Smooth muscle cell (in vitro differentiated cells): ENCODE results near the gene TAL2. TPM values are rescaled to one million over a fixed set of nuclear protein-coding genes. Genes with fewer than 3 reads are reported as not detected.

Source experiments
- DNase-seq: peaks from one replicate; lab custom pipeline; 2025; ENCODE audit not compliant: unreplicated experiment; lab: John Stamatoyannopoulos, UW
- H2AFZ ChIP-seq: fragments of 200-600 bp; sonication (generic); 2 replicates; pipeline ENCODE4 v1.6.0; 2016; ENCODE audit warnings: antibody characterized with exemption, low read depth, mild to moderate bottlenecking
- H3F3A ChIP-seq: fragments of 200-600 bp; sonication (generic); 2 replicates; pipeline ENCODE4 v1.6.0; 2017; ENCODE audit warnings: antibody characterized with exemption, low read depth
- H3K27ac ChIP-seq: fragments of 200-600 bp; sonication (generic); 2 replicates; pipeline ENCODE4 v1.5.1; 2016; ENCODE audit warnings: low read depth, mild to moderate bottlenecking
- H3K27me3 ChIP-seq: fragments of 200-600 bp; sonication (generic); 2 replicates; pipeline ENCODE4 v1.6.1; 2016; ENCODE audit warnings: low read depth, mild to moderate bottlenecking
- H3K36me3 ChIP-seq: fragments of 200-600 bp; sonication (generic); 2 replicates; pipeline ENCODE4 v1.5.1; 2016; ENCODE audit warnings: low read depth
- H3K4me1 ChIP-seq: fragments of 200-600 bp; sonication (generic); 2 replicates; pipeline ENCODE4 v1.5.1; 2016; ENCODE audit warnings: low read depth
- H3K4me2 ChIP-seq: fragments of 200-600 bp; sonication (generic); 2 replicates; pipeline ENCODE4 v1.6.0; 2016; ENCODE audit warnings: mild to moderate bottlenecking
- H3K4me3 ChIP-seq: fragments of 200-600 bp; sonication (generic); 2 replicates; pipeline ENCODE4 v1.5.1; 2016; ENCODE audit warnings: mild to moderate bottlenecking
- H3K79me2 ChIP-seq: fragments of 200-600 bp; sonication (generic); 2 replicates; pipeline ENCODE4 v1.6.0; 2016; ENCODE audit warnings: low read depth, mild to moderate bottlenecking
- H3K9ac ChIP-seq: fragments of 200-600 bp; sonication (generic); 2 replicates; pipeline ENCODE4 v1.6.0; 2016; ENCODE audit warnings: low read depth
- H3K9me3 ChIP-seq: fragments of 200-600 bp; sonication (generic); replicated peaks from 2 replicates; pipeline ENCODE4 v1.5.1; 2016; ENCODE audit warnings: low read depth
- H4K20me1 ChIP-seq: fragments of 200-600 bp; sonication (generic); 2 replicates; pipeline ENCODE4 v1.6.0; 2016; ENCODE audit warnings: low read depth
- WGBS: methylation state at CpG from one replicate; pipeline ENCODE4 v1.1.7; 2016; ENCODE audit warnings: low lambda C conversion rate; 5-methylcytosine and 5-hydroxymethylcytosine counted together
- polyA plus RNA-seq: library from polyadenylated mRNA; unstranded; fragments of >200 nt; fragmentation: Nextera tagmentation; extraction: Ambion mirVana; gene quantifications from 2 replicates; pipeline ENCODE4 v1.2.1, GENCODE V29; 2016
- total RNA-seq: library from RNA; depleted of rRNA; stranded (reverse); fragments of >200 nt; gene quantifications from 2 replicates; pipeline ENCODE4 v1.2.3, GENCODE V29; 2014
- TF ChIP-seq, protein P1 (sequence below): fragments of 200-600 bp; sonication (generic); IDR thresholded peaks from 2 replicates; pipeline ENCODE4 v1.5.1; 2017; ENCODE audit warnings: borderline replicate concordance, mild to moderate bottlenecking, antibody characterized with exemption; ENCODE audit not compliant: insufficient read depth, poor library complexity, severe bottlenecking

TAL2 gene
- total and polyA plus RNA-seq, 2 experiments from 2014 or later: 0.49 to 0.59 TPM

DNA sequence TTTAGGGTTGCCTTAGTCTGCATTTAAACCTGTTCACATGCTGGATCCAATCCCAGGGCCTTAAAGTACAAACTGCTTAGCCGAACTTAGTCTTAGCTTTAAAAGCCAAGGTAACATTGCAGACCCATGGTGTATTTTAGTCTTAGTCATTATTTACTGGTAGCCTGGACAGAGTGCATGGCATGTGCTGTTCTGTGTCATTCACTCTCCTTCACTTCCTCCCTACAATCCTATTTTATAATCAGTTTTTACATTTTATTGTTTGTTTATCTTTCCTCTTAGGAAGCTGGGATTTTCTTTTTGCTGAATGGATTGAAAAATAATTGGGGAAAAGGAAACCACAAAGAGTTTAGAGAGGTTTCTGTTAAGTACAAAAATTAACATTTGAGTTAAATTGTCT is 29.4 kb upstream of the TAL2 start:
- Histone ChIP-seq H3K27me3 (no peaks in the 10 kb centered on the region), H3K4me2 (no peak overlapping the region), H3K4me3 (no peak overlapping the region), H2AFZ (no peak overlapping the region), H3K9me3 (no peaks in the 10 kb centered on the region), H3K4me1 (no peaks in the 10 kb centered on the region), H3K9ac (no peak overlapping the region), H3K36me3 (no peaks in the 10 kb centered on the region), H3K79me2 (no peaks in the 10 kb centered on the region), H3K27ac (no peak overlapping the region), H3F3A (no peaks in the 10 kb centered on the region), H4K20me1 (no peaks in the 10 kb centered on the region)
- WGBS: 43% methylated on average over 1 of the region's 1 CpG
- DNase-seq: no peak
- TF ChIP-seq, protein P1, sequence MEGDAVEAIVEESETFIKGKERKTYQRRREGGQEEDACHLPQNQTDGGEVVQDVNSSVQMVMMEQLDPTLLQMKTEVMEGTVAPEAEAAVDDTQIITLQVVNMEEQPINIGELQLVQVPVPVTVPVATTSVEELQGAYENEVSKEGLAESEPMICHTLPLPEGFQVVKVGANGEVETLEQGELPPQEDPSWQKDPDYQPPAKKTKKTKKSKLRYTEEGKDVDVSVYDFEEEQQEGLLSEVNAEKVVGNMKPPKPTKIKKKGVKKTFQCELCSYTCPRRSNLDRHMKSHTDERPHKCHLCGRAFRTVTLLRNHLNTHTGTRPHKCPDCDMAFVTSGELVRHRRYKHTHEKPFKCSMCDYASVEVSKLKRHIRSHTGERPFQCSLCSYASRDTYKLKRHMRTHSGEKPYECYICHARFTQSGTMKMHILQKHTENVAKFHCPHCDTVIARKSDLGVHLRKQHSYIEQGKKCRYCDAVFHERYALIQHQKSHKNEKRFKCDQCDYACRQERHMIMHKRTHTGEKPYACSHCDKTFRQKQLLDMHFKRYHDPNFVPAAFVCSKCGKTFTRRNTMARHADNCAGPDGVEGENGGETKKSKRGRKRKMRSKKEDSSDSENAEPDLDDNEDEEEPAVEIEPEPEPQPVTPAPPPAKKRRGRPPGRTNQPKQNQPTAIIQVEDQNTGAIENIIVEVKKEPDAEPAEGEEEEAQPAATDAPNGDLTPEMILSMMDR: no peak

DNA sequence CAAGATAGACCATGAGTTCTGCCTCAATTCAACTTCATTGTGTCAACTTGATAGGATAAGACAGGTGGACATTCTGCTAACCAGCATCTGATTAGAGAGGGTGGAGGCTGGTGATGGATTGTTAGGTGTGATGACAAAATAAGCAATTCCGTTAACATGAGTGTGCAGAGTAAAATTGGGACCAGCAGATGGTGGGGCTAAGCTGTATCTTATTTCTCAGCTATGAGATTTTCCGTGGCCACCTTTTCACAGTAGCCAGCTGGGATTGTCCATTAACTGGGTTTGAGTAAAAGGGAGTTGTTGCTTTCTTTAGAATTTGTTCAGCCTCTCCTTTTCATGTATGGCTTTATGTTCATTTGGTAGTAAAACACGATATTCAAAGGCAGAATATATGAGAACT is 28.8 kb upstream of the TAL2 start:
- H3K27ac ChIP-seq: no peak overlapping the region
- no peaks in the 10 kb centered on the region for H3K9me3 ChIP-seq
- no peak overlapping the region for H2AFZ ChIP-seq
- H3K36me3 ChIP-seq: no peaks in the 10 kb centered on the region
- H3K4me1 ChIP-seq: no peaks in the 10 kb centered on the region
- WGBS: 49% methylated on average over 3 of the region's 3 CpGs
- DNase-seq: no peak
- no peaks in the 10 kb centered on the region for H3K27me3 ChIP-seq
- TF ChIP-seq, protein P1: no peak
- H3K4me3 ChIP-seq: no peak overlapping the region
- no peaks in the 10 kb centered on the region for H3F3A ChIP-seq
- H3K4me2 ChIP-seq: no peak overlapping the region
- H3K9ac ChIP-seq: no peak overlapping the region
- no peaks in the 10 kb centered on the region for H4K20me1 ChIP-seq
- H3K79me2 ChIP-seq: no peaks in the 10 kb centered on the region

DNA sequence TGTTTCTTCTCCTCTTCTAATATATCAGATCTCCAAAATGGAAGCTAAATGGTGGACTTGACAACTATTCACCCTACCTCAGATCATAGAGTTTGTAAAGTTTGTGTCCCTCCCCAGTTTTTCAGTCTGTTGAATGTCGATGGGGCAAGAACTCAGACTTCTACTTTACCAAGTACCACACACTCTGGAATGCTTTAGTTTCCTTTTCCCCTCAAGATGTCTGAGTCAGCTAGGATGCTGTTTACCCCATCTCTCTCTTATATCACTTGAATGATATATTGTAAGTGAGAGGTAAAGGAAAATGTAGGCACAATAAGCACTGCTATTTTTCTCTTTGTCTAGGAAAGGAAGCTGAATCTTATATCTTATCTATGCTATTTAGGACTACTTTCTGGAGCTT is 25.9 kb upstream of the TAL2 start:
- TF ChIP-seq, protein P1: no peak
- Histone ChIP-seq H3K27me3 (no peaks in the 10 kb centered on the region), H3K4me1 (no peaks in the 10 kb centered on the region), H3K36me3 (no peaks in the 10 kb centered on the region), H3K79me2 (no peaks in the 10 kb centered on the region), H3K9ac (no peak overlapping the region), H3K4me3 (no peak overlapping the region), H3K9me3 (no peaks in the 10 kb centered on the region), H3K27ac (no peak overlapping the region), H3F3A (no peaks in the 10 kb centered on the region), H3K4me2 (no peak overlapping the region), H2AFZ (no peak overlapping the region), H4K20me1 (no peaks in the 10 kb centered on the region)
- 68% methylated on average over 1 of the region's 1 CpG for WGBS
- no peak for DNase-seq

DNA sequence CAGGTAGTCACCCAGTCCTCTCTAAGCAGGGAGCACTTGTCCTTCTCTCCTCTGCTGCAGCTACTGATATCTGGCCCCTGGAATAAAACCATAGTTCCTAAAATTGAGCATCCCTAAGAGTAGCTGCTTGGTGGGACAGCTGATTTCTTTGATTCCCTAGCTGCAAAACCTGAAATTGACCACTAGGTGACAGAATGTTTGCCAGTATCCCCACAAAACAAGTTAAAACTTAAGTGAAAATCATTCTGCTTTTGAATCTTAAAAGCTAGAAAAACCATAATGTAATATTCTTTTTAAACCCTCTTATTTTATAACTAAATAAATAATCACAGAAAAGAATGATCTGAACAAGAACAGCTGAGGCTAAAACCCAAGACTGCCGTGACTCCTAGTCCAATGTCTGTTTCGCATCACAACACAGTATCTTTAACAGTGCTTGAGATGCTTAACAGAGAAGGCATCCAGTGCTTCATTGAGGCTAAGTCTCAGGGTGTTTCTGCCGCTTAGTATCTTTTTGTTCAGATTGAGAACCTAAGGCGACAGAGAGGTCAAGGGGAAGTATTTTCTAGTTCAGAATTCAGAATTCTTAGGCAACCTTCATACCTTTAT is 24.4 kb upstream of the TAL2 start:
- H3K4me1 ChIP-seq: no peaks in the 10 kb centered on the region
- DNase-seq: no peak
- no peaks in the 10 kb centered on the region for H3F3A ChIP-seq
- no peak overlapping the region for H3K4me3 ChIP-seq
- no peak overlapping the region for H3K4me2 ChIP-seq
- TF ChIP-seq, protein P1: peak; percentile 43
- H4K20me1 ChIP-seq: no peaks in the 10 kb centered on the region
- no peak overlapping the region for H3K27ac ChIP-seq
- H3K9ac ChIP-seq: no peak overlapping the region
- WGBS: 63% methylated on average over 4 of the region's 4 CpGs
- H2AFZ ChIP-seq: no peak overlapping the region
- no peaks in the 10 kb centered on the region for H3K27me3 ChIP-seq
- no peaks in the 10 kb centered on the region for H3K36me3 ChIP-seq
- H3K79me2 ChIP-seq: no peaks in the 10 kb centered on the region
- no peaks in the 10 kb centered on the region for H3K9me3 ChIP-seq
